LHCN-M2 (cell line): Measurements from ENCODE around the gene FMR1. TPM values are rescaled to one million over a fixed set of nuclear protein-coding genes. Genes with fewer than 3 reads are reported as not detected.

Experiments used
- DNase-seq: peaks from one replicate; pipeline ENCODE4 v3.0.0-alpha.2; 2012; ENCODE audit warnings: low read depth
- total RNA-seq: library from RNA; depleted of rRNA; stranded (reverse); fragments of >200 nt; gene quantifications from 2 replicates; pipeline ENCODE4 v1.2.3, GENCODE V29; 2014

Gene FMR1
- total RNA-seq, 1 experiment from 2014 or later, result 26.9 TPM

- DNase-seq, result no peak
Observed at GRCh38 chrX:147916375-147916968, 4.8 kb downstream of the FMR1 start.

GRCh38 chrX:147917700-147918695 lies 6.3 kb downstream of the FMR1 start:
- DNase-seq, result peak; percentile 38

GRCh38 chrX:147920161-147920666 lies 8.5 kb downstream of the FMR1 start:
- DNase-seq, result peak; percentile 26

- DNase-seq, result no peak
Observed at GRCh38 chrX:147923605-147924004, 11.9 kb downstream of the FMR1 start.

- no peak for DNase-seq
Observed at GRCh38 chrX:147927256-147927655, 15.5 kb downstream of the FMR1 start.

- no peak for DNase-seq
Observed at GRCh38 chrX:147933815-147934214, 22.1 kb downstream of the FMR1 start.

GRCh38 chrX:147935156-147935758 lies 23.5 kb downstream of the FMR1 start:
- DNase-seq, result no peak

- DNase-seq, result no peak
Observed at GRCh38 chrX:147945286-147945685, 33.6 kb downstream of the FMR1 start.

- no peak for DNase-seq
Observed at GRCh38 chrX:147948531-147948930, 36.8 kb downstream of the FMR1 start.

- no peak for DNase-seq
Observed at GRCh38 chrX:147950352-147950751, 38.6 kb downstream of the FMR1 start.

GRCh38 chrX:147953976-147954375 lies 42.3 kb downstream of the FMR1 start:
- DNase-seq, result no peak

GRCh38 chrX:147957291-147957690 lies 45.6 kb downstream of the FMR1 start:
- no peak for DNase-seq

- peak; percentile 85 for DNase-seq
Observed at GRCh38 chrX:147958291-147958690, 46.6 kb downstream of the FMR1 start.

- no peak for DNase-seq
Observed at GRCh38 chrX:147960722-147961121, 49.0 kb downstream of the FMR1 start.

GRCh38 chrX:147962476-147962875 lies 50.8 kb downstream of the FMR1 start:
- DNase-seq, result no peak

GRCh38 chrX:147978931-147979330 lies 67.2 kb downstream of the FMR1 start:
- peak; percentile 26 for DNase-seq

GRCh38 chrX:147981038-147981752 lies 69.5 kb downstream of the FMR1 start, which contains the start of gene FMR1NB:
FMR1NB (plus strand) TSS chrX:147981337; CDS start chrX:147981403, 66 bp downstream.
- no peak for DNase-seq
